T-helper 17 cell (primary cell): ENCODE results near the gene NCBP2L. TPM values are rescaled to one million over a fixed set of nuclear protein-coding genes. Genes with fewer than 3 reads are reported as not detected.

Experiments
- ATAC-seq: fragments of 150-1000 bp; cut with Tn5 transposase; 2 replicates; pipeline ENCODE4 v1.10.0; 2021; ENCODE audit warnings: mild to moderate bottlenecking, moderate library complexity
- DNase-seq, 3 donors: peaks; one replicate each; pipeline versions ENCODE4 v3.0.0 to v3.0.0-alpha.2; 2020 to 2021
- H3K9me3 ChIP-seq: one replicate; pipeline ENCODE4 v1.7.0; 2013; ENCODE audit warnings: low read length, mild to moderate bottlenecking; ENCODE audit not compliant: control insufficient read depth, poor library complexity, severe bottlenecking
- H3K27ac Mint-ChIP-seq: one replicate; pipeline ENCODE4 v1.8.0; 2022; ENCODE audit warnings: mild to moderate bottlenecking, moderate library complexity, mixed read lengths
- H3K27me3 Mint-ChIP-seq: one replicate; pipeline ENCODE4 v1.8.0; 2022; ENCODE audit warnings: mixed read lengths
- H3K36me3 Mint-ChIP-seq: one replicate; pipeline ENCODE4 v1.8.0; 2022; ENCODE audit warnings: low read depth, mixed read lengths
- H3K4me1 Mint-ChIP-seq: one replicate; pipeline ENCODE4 v1.8.0; 2022; ENCODE audit warnings: mild to moderate bottlenecking, mixed read lengths
- H3K4me3 Mint-ChIP-seq: one replicate; pipeline ENCODE4 v1.8.0; 2022; ENCODE audit warnings: mild to moderate bottlenecking, moderate library complexity, mixed read lengths
- total RNA-seq, 4 donors: library from RNA in 2 of 4; stranded (reverse) in 2 of 4; gene quantifications; one replicate each; pipeline ENCODE4 v1.2.3 and lab custom pipeline; 2022 to 2026

The NCBP2L gene
- total RNA-seq, 2 donors from 2014 or later, result 0.21 TPM; not detected in 1

DNA sequence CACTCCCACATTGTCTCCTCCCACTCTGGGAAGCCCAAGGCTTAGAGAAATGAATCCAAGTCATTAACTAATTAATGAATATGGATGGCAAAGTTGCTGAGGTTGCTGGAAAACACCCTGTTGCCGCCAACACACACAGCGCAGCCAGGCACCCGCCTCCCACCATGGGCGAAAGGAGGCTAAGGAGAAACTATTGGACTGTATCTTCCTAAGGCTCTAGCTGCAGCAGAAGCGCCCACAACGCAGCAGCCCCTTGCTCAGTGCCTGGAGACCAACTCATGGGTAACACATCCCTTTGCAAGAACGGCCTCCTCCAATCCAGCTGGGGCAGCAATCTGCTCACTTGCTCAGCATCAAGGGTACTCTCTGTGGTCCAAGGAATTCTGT is 36.1 kb upstream of the NCBP2L start:
- Mint-ChIP-seq H3K36me3 (no peaks in the 10 kb centered on the region), H3K4me1 (peaks cover 19% of the 10 kb centered on the region), H3K27me3 (no peaks in the 10 kb centered on the region), H3K27ac (peak overlapping the region; percentile 89), H3K4me3 (peak overlapping the region; percentile 77)
- DNase-seq, result no peak
- H3K9me3 ChIP-seq, result no peaks in the 10 kb centered on the region
- peak; percentile 4 for ATAC-seq

- no peak for ATAC-seq
- Mint-ChIP-seq H3K4me1 (peaks cover 19% of the 10 kb centered on the region), H3K27me3 (no peaks in the 10 kb centered on the region)
Measured at GRCh38 chrX:107742700-107743191, 34.8 kb upstream of the NCBP2L start.

DNA sequence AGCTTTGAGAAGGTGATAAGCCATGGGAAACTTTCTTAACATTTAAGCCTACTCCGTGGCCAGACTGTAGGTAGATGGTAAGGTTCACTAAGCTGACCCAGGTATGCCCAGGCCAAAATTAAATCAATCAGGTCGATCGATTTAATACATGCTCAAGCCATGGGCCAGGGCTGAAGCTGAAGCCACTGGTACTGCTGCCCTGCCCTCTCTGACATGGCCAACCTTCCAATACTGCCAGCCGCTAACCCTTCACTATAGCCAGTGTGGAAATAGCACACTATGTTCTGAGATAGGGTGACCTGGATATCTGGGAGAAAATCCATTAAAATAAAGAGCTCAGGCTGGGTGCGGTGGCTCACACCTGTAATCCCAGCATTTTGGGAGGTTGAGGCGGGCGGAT is 33.5 kb upstream of the NCBP2L start:
- DNase-seq, result no peak
- Mint-ChIP-seq H3K36me3 (no peaks in the 10 kb centered on the region), H3K4me3 (no peak overlapping the region), H3K27me3 (no peaks in the 10 kb centered on the region), H3K27ac (no peak overlapping the region), H3K4me1 (peaks cover 19% of the 10 kb centered on the region)
- no peaks in the 10 kb centered on the region for H3K9me3 ChIP-seq
- ATAC-seq, result no peak

More at GRCh38 chrX:107742700-107743191, 34.8 kb upstream of the NCBP2L start:
- no peaks in the 10 kb centered on the region for H3K36me3 Mint-ChIP-seq
- peak overlapping the region; percentile 89 for H3K27ac Mint-ChIP-seq
- DNase-seq, result no peak
- H3K4me3 Mint-ChIP-seq, result peak overlapping the region; percentile 77
- H3K9me3 ChIP-seq, result no peaks in the 10 kb centered on the region

- Mint-ChIP-seq H3K27me3 (no peaks in the 10 kb centered on the region), H3K27ac (no peak overlapping the region), H3K4me3 (no peak overlapping the region), H3K4me1 (peaks cover 19% of the 10 kb centered on the region), H3K36me3 (no peaks in the 10 kb centered on the region)
- H3K9me3 ChIP-seq, result no peaks in the 10 kb centered on the region
- no peak for ATAC-seq
- no peak for DNase-seq
Measured at GRCh38 chrX:107744868-107745267, 32.7 kb upstream of the NCBP2L start.

DNA sequence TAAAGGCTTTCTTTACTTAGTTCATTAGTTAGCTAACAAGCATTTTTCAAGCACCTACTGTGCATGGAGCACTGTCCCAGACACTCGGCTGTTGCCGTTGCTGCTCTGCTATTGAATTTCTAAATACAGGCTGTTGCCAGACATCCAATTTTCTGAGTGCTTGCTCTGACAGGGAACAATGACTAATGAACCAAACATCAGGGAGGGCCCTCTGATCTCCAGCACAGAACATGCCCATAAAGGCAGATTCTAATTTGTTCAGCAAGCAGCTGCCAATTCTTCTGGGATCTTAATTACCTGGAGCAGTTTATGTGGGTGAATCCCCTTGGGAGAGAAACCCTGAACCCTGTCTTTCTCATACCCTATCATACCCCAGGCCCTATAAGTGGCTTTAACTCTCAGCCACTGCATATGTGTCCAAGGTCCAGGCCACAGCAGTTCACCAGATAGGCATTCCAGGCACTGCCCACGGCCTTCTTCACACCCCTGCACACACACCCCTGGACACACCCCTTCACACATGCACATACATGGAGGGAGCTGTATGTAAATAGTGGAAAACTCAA is 29.9 kb upstream of the NCBP2L start:
- no peak overlapping the region for H3K4me3 Mint-ChIP-seq
- DNase-seq (no peak), ATAC-seq (no peak)
- no peaks in the 10 kb centered on the region for H3K36me3 Mint-ChIP-seq
- peaks cover 9% of the 10 kb centered on the region for H3K4me1 Mint-ChIP-seq
- no peaks in the 10 kb centered on the region for H3K9me3 ChIP-seq
- H3K27me3 Mint-ChIP-seq, result no peaks in the 10 kb centered on the region
- H3K27ac Mint-ChIP-seq, result no peak overlapping the region

DNA sequence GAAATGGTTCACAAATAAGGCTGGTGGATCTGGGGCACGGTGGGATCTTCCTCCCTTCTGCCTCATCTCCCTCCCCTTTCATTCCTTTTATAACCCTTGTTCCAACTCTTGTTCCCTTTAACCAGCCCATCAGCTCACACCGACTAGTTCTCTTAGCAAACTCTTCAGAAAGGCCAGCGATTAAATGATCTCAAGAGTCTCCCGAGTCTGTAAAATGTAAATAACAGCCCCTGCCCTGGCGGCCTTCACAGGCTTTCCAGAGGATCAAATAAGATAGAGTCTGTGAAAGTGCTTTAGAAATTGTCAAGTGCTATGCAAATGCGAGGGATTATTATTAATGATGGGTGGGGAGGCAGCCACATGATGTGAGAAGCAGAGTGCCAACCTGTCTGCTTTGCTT is 29.0 kb upstream of the NCBP2L start:
- H3K27ac Mint-ChIP-seq, result no peak overlapping the region
- H3K4me1 Mint-ChIP-seq, result peaks cover 6% of the 10 kb centered on the region

GRCh38 chrX:107750263-107750662 is 27.3 kb upstream of the NCBP2L start:
- no peak overlapping the region for H3K4me3 Mint-ChIP-seq
- ATAC-seq (no peak), DNase-seq (no peak)
- no peaks in the 10 kb centered on the region for H3K36me3 Mint-ChIP-seq
- H3K27ac Mint-ChIP-seq, result no peak overlapping the region
- H3K27me3 Mint-ChIP-seq, result no peaks in the 10 kb centered on the region
- peaks cover 6% of the 10 kb centered on the region for H3K4me1 Mint-ChIP-seq
- H3K9me3 ChIP-seq, result no peaks in the 10 kb centered on the region

More for the DNA sequence above, 29.0 kb upstream of the NCBP2L start:
- H3K36me3 Mint-ChIP-seq, result no peaks in the 10 kb centered on the region
- DNase-seq, result no peak
- no peaks in the 10 kb centered on the region for H3K9me3 ChIP-seq
- no peaks in the 10 kb centered on the region for H3K27me3 Mint-ChIP-seq
- no peak for ATAC-seq
- no peak overlapping the region for H3K4me3 Mint-ChIP-seq

DNA sequence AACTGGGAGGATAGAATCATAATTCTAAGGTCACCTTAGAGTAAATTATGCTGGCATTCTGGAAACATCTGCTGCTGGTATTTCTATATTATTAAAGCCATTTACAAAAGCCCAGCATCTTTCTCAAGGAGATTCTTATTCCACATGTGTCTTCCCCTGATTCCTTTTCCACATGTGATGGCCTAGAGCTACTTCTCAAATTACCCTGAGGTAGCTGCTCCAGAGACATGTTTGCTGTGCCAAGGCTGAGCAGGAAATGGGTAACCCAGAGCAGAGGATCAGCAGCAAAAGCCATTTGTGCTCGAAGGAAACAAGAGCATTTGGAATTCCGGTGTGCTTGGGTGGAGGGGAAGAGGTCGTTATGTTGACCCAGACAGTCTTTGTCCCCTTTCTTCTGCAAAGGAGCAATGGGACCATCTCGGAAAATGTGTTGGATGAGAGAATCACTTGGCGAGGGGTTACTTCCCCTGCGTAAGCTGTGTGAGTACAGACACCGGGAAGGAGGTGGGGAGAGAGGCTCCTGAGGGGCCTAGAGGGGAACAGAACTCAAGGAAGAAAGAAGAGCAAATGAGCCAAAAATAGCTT is 26.6 kb upstream of the NCBP2L start:
- Mint-ChIP-seq H3K4me1 (peaks cover 10% of the 10 kb centered on the region), H3K27ac (no peak overlapping the region), H3K36me3 (no peaks in the 10 kb centered on the region), H3K4me3 (no peak overlapping the region), H3K27me3 (no peaks in the 10 kb centered on the region)
- no peak for DNase-seq
- H3K9me3 ChIP-seq, result no peaks in the 10 kb centered on the region
- no peak for ATAC-seq

- peaks cover 8% of the 10 kb centered on the region for H3K4me1 Mint-ChIP-seq
- ATAC-seq (no peak), DNase-seq (no peak)
- no peaks in the 10 kb centered on the region for H3K36me3 Mint-ChIP-seq
- H3K4me3 Mint-ChIP-seq, result no peak overlapping the region
- H3K9me3 ChIP-seq, result no peaks in the 10 kb centered on the region
- H3K27me3 Mint-ChIP-seq, result no peaks in the 10 kb centered on the region
- no peak overlapping the region for H3K27ac Mint-ChIP-seq
Measured at GRCh38 chrX:107752043-107752442, 25.5 kb upstream of the NCBP2L start.

DNA sequence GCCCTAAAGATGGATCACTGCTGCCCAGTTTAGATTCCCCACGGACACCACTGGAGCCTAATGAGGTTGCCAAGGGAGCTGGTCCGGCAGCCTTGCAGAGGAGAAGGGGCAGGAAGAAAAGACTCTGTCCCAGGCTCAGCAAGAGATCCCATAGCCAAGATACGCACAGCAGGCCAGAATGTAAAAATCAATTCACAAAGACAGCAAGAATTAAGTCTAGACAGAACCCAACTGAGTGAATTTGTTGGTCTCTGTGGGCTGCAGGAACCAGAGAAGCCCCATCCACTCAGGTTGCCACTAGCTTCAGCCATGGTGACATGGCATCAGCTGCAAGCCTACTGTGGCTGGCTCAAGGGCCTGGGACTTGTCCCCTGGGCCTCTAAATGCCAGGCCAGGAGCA is 24.8 kb upstream of the NCBP2L start:
- Mint-ChIP-seq H3K36me3 (no peaks in the 10 kb centered on the region), H3K27me3 (no peaks in the 10 kb centered on the region), H3K4me1 (peaks cover 8% of the 10 kb centered on the region), H3K27ac (no peak overlapping the region), H3K4me3 (no peak overlapping the region)
- no peaks in the 10 kb centered on the region for H3K9me3 ChIP-seq
- DNase-seq (no peak), ATAC-seq (no peak)

DNA sequence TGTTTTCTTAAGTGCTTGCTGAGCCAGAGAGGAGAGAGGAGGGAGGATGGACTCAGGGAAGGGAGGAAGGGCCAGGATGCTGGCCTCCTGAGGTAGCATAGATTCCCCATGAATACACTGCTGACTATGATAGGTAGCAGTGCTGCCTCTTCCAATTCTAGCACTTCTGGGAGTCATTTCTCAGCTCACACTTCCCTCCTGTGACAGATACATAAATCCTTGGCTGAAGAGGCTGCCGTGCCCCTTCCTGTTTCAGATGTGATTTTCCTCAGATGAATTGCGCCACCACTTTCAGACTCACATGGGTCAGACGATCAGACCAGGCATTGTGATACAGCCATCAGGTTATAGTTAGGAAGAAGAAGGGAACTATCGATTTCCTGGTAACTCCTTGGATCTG is 24.3 kb upstream of the NCBP2L start:
- H3K9me3 ChIP-seq, result no peaks in the 10 kb centered on the region
- DNase-seq (no peak), ATAC-seq (no peak)
- Mint-ChIP-seq H3K4me1 (peaks cover 8% of the 10 kb centered on the region), H3K4me3 (no peak overlapping the region), H3K27ac (no peak overlapping the region), H3K27me3 (no peaks in the 10 kb centered on the region), H3K36me3 (no peaks in the 10 kb centered on the region)

- ATAC-seq (no peak), DNase-seq (no peak)
- H3K27ac Mint-ChIP-seq, result no peak overlapping the region
- H3K4me1 Mint-ChIP-seq, result peaks cover 8% of the 10 kb centered on the region
- no peaks in the 10 kb centered on the region for H3K36me3 Mint-ChIP-seq
- no peak overlapping the region for H3K4me3 Mint-ChIP-seq
- no peaks in the 10 kb centered on the region for H3K9me3 ChIP-seq
- H3K27me3 Mint-ChIP-seq, result no peaks in the 10 kb centered on the region
Measured at GRCh38 chrX:107755721-107756120, 21.8 kb upstream of the NCBP2L start.

- Mint-ChIP-seq H3K27me3 (no peaks in the 10 kb centered on the region), H3K27ac (no peak overlapping the region), H3K36me3 (no peaks in the 10 kb centered on the region), H3K4me1 (peaks cover 6% of the 10 kb centered on the region), H3K4me3 (no peak overlapping the region)
- no peaks in the 10 kb centered on the region for H3K9me3 ChIP-seq
- no peak for ATAC-seq
- DNase-seq, result no peak
Measured at GRCh38 chrX:107758231-107758766, 19.2 kb upstream of the NCBP2L start.
